Measurements from ENCODE around the gene SLC27A3. TPM values are rescaled to one million over a fixed set of nuclear protein-coding genes. Genes with fewer than 3 reads are reported as not detected.

Gene SLC27A3
- total RNA-seq, 1 experiment from 2014 or later = 42.0 TPM

GRCh38 chr1:153777648-153778047, 2.4 kb downstream of the SLC27A3 start:
- no peak overlapping the region for H3K9ac ChIP-seq (ENCODE audit: extremely low read depth, insufficient read length, low read length)
- no peak overlapping the region for H2BK15ac ChIP-seq (ENCODE audit: low read depth, low read length)
- H3K79me2 ChIP-seq (ENCODE audit: insufficient read depth, low read length) = no peaks in the 10 kb centered on the region
- DNase-seq = no peak
- H2BK120ac ChIP-seq (ENCODE audit: low read depth, low read length, poor library complexity, severe bottlenecking) = no peak overlapping the region
- H3T11ph ChIP-seq (ENCODE audit: low read length) = no peak overlapping the region
- no peak overlapping the region for H4K8ac ChIP-seq (replicated peaks; ENCODE audit: insufficient read length, low read depth, low read length)
- H3K9me3 Mint-ChIP-seq = no peaks in the 10 kb centered on the region
- H3K56ac ChIP-seq (ENCODE audit: insufficient read length, low read depth, low read length) = no peak overlapping the region
- peak overlapping the region; percentile 46 to 74 (median 62); a peak in 5 of 7 replicates for H3K27ac Mint-ChIP-seq
- peaks cover 32 to 34% of the 10 kb centered on the region in 2 experiments for H3K4me1 Mint-ChIP-seq
- TF ChIP-seq, protein P1, sequence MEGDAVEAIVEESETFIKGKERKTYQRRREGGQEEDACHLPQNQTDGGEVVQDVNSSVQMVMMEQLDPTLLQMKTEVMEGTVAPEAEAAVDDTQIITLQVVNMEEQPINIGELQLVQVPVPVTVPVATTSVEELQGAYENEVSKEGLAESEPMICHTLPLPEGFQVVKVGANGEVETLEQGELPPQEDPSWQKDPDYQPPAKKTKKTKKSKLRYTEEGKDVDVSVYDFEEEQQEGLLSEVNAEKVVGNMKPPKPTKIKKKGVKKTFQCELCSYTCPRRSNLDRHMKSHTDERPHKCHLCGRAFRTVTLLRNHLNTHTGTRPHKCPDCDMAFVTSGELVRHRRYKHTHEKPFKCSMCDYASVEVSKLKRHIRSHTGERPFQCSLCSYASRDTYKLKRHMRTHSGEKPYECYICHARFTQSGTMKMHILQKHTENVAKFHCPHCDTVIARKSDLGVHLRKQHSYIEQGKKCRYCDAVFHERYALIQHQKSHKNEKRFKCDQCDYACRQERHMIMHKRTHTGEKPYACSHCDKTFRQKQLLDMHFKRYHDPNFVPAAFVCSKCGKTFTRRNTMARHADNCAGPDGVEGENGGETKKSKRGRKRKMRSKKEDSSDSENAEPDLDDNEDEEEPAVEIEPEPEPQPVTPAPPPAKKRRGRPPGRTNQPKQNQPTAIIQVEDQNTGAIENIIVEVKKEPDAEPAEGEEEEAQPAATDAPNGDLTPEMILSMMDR (conservative IDR thresholded peaks at IDR 0.05) = no peak
- no peak overlapping the region for H3K18ac ChIP-seq (ENCODE audit: insufficient read length, low read depth, low read length)
- H2BK20ac ChIP-seq (ENCODE audit: low read depth, low read length, poor library complexity, severe bottlenecking) = no peak overlapping the region
- H4K20me1 ChIP-seq (ENCODE audit: control insufficient read depth, insufficient read depth, insufficient read length) = no peaks in the 10 kb centered on the region
- no peak overlapping the region for H3K27ac ChIP-seq (ENCODE audit: insufficient read length, low read depth, low read length)
- H3K27me3 ChIP-seq (ENCODE audit: insufficient read depth, low read length) = no peaks in the 10 kb centered on the region
- peaks cover 10% of the 10 kb centered on the region for H3K23me2 ChIP-seq (ENCODE audit: insufficient read length, low read depth, low read length, poor library complexity, severe bottlenecking)
- H3K9me3 ChIP-seq (ENCODE audit: control insufficient read depth, low read depth, low read length) = no peaks in the 10 kb centered on the region
- no peak overlapping the region for H2BK5ac ChIP-seq (ENCODE audit: insufficient read length, low read length)
- no CpG with 5 or more reads among the region's 7 CpGs for WGBS (ENCODE audit: extremely low coverage, insufficient read length, low lambda C conversion rate)
- H3K79me1 ChIP-seq (ENCODE audit: insufficient read depth, low read depth, low read length, poor library complexity, severe bottlenecking) = no peaks in the 10 kb centered on the region
- no peak overlapping the region for H2BK12ac ChIP-seq (ENCODE audit: insufficient read length, low read depth, low read length)
- no peak overlapping the region for H3K4ac ChIP-seq (ENCODE audit: low read depth, low read length)
- no peak overlapping the region for H2AK5ac ChIP-seq (ENCODE audit: insufficient read length, low read length)
- no peak overlapping the region for H4K91ac ChIP-seq (ENCODE audit: insufficient read length, low read depth, low read length)
- peak overlapping the region in 1 of 2 experiments; percentile 8; a peak in 1 of 5 replicates for H3K4me3 Mint-ChIP-seq
- no peak overlapping the region for H3K23ac ChIP-seq (ENCODE audit: insufficient read length, low read depth, low read length)
- H2AFZ ChIP-seq (ENCODE audit: low read length) = no peak overlapping the region
- peaks cover 3% of the 10 kb centered on the region; the same call in 1 of the 2 replicates for H3K4me1 ChIP-seq (ENCODE audit: insufficient read depth, low read length)
- H3K36me3 Mint-ChIP-seq (ENCODE audit: insufficient read depth in 1 of 3, low read depth in 3 of 3) = peaks cover 11 to 43% (median 35%) of the 10 kb centered on the region in 3 experiments; a peak in 6 of 7 replicates
- no peak overlapping the region for H3K14ac ChIP-seq (ENCODE audit: insufficient read depth, low read length)
- H3K27me3 Mint-ChIP-seq (ENCODE audit: low read depth) = no peaks in the 10 kb centered on the region
- H3K4me2 ChIP-seq (ENCODE audit: insufficient read depth, insufficient read length, low read length) = no peak overlapping the region
- no peak overlapping the region for H4K5ac ChIP-seq (ENCODE audit: insufficient read length, low read depth, low read length)
